Measurements from ENCODE around the gene TMPRSS6.

The TMPRSS6 gene

DNA sequence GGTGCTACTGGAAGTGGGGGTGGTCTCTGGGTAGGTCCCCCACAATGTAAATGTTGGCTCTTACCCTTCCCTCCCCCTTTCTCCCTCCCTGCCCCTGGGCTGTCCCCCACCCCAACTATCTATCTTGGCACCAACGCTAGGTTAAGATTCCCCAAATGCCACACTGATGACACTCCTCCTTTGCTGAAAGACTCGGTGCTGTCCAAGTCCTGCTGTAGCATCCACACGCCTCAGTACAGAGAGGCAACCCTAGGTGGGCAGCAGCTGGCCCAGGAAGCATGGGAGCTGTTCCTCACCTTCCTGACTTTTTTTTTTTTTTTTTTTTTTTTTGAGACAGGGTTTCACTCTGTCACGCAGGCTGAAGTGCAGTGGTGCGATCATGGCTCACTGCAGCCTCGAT lies 61.4 kb downstream of the TMPRSS6 start:
- DNase-seq = no peak

GRCh38 chr22:37047006-37047405 lies 62.5 kb downstream of the TMPRSS6 start:
- DNase-seq = no peak

DNA sequence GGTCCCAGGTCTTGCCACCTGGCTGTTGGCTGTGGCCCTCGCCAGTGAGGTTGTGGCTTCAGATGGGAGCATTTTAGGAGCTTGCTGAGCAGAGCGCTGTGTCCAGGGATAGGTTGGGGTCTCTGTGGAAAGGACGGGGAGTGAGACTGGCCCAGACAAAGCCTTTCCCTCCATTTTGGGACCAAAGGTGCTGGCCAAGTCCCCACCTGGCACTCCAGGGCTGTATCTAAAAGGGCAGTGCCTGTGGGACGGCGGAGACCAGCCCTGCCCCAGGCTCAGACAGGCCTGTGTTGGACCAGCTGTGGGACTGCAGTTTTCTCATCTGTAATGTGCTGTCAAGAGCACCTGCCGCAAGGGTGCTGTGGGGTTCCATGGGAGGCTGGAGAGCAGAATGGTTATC lies 62.9 kb downstream of the TMPRSS6 start:
- DNase-seq = no peak

DNA sequence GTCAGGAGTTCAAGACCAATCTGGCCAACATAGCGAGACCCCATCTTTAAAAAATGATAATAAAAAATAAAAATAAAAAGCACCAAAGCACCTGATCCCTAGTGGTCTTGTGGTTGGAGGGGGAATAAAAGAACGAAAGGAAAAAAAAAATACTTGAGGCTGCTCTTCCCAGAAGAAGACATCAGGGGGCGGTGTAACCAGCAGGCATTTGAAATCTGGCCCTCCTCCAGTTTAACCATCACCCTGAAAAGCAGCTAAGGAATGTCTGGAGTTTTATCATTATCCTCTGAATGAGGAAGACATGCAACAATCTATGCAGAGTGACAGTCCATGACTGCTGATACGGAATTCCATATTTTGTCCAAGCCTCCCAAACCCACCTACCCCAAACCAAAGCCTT lies 63.6 kb downstream of the TMPRSS6 start:
- DNase-seq = no peak

DNA sequence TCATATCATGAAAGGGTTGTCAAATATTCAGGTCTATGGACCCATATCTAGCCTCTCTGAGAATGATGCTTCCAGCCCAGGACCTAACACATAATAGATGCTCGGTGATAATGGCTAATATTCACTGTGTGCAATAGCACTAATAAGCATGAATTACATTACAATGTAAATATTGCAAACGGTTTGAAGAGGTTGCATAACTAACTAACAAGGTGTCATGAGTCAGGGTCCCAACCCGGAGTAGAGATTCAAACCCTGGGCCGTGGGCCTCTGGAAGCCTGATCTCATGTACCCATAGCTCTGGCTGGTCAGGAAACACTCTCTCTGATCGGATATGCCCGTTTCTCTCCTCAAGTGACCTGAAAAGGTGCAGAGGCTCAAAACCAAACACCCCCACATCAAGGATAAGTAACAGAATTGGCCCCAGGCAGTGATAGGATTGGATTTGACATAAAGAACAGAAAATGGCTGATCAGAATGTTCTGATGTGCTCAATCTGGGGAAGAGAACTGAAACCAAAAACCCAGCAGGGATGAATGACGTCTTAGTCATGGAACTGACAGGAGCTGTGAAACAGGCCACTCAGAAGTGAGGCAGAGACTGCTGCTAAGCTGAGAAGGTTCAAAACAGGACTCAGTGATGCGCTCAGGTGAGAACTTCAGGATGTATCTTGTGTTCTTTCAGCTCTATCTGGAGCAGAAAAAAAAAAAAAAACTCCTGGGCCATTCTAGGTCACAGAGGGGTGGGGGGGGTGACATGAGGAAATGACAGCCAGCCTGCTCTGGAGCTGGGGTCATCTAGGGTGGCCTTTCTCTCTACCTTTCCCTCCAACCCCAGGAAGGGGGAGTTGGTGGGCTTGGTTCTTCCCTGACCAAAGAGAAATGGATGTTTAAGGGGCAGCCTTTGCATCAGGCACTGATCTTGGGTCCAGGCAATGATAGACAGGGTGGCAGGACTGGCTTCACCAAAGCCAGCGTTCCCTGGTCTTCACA lies 64.6 kb downstream of the TMPRSS6 start:
- no peak for DNase-seq

- DNase-seq = no peak
Measured at GRCh38 chr22:37043828-37044538, 65.5 kb downstream of the TMPRSS6 start.

GRCh38 chr22:37043209-37043827 lies 66.2 kb downstream of the TMPRSS6 start:
- no peak for DNase-seq

DNA sequence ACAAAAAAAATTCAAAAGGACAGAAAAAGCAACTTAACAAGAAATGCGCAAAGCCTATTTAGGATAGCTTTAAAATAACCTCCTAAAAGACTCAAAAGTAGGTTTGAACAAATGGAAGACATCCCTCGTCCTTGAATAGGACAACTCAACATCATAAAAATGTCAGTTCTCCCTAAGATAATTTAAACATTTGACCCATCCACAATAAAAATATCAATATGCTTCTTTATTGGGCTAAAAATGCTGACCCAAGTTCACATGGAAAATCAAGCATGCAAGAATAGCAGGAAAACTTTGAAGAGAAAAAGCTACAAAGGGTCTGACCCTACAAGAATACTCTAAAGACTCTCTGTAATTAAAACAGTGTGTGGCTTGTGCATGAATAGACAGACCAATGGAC lies 70.0 kb downstream of the TMPRSS6 start:
- no peak for DNase-seq

- no peak for DNase-seq
Measured at GRCh38 chr22:37037669-37038068, 71.8 kb downstream of the TMPRSS6 start.

DNA sequence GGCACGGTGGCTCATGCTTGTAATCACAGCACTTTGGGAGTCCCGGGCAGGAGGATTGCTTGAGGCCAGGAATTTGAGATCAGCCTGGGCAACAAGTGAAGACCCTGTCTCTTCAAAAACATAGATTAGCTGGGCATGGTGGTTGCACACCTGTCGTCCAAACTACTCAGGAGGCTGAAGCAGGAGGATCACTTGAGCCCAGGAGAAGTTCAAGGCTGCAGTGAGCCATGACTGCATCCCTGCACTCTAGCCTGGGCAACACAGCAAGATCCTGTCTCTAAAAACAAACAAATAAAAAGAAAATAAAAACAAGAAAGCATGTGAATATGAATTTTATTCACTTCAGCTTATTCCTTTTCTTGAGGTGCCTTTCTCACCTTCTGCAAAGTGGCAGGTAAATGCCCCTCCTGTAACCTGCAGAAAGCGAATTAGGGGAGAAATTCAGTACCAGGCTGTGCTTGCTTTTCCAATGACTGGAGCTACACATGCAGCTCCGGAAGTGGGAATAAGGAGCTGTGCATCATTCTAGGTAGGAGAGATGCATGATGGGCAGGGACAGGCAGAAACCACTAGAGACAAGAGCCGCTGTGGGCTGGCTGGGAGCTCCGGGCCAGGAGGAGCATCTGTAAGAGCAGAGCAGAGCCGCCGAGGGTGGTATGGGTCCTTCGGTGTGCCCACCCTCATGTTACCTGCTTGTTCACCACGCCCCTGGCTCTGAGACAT lies 72.7 kb downstream of the TMPRSS6 start:
- DNase-seq = no peak

GRCh38 chr22:37033605-37034430 lies 75.7 kb downstream of the TMPRSS6 start:
- no peak for DNase-seq

- no peak for DNase-seq
Measured at GRCh38 chr22:37032535-37033460, 76.7 kb downstream of the TMPRSS6 start.

- no peak for DNase-seq
Measured at GRCh38 chr22:37032134-37032534, 77.4 kb downstream of the TMPRSS6 start.

- DNase-seq = no peak
Measured at GRCh38 chr22:37030560-37031281, 78.8 kb downstream of the TMPRSS6 start.

DNA sequence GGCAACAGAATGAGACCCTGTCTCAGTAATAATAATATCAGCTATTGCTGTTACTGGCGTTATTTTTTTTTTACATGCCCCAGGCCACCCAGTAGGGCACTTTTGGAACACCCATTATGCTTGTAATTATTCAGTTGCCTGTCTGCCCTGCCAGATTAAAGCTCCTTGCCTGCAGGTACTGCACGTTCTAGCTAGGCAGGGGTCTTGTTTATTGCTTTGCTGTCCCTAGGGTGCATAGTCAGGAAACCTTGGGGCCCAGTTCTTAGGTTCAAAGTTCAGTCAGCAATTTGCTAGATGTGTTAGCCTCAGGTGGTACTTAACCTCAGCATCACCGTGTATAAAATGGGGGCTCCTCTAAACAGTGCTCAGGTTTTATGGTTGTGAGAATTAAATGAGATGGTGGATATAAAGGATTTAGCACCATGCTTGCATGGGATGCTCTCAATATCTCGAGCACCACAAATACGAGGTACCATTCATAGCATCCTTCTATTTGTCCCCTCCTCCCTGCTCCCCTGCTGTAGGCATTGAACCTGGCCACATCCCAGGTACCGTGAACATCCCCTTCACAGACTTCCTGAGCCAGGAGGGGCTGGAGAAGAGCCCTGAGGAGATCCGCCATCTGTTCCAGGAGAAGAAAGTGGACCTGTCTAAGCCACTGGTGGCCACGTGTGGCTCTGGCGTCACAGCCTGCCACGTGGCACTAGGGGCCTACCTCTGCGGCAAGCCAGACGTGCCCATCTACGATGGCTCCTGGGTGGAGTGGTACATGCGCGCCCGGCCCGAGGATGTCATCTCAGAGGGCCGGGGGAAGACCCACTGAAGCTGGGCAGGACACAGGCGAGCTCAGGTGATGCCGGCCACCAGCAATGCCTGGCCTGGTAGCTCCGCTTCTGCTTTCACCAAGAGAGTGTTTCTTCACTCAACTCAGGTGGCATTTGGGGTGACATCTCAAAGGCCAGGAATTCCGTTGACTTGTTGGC lies 80.5 kb downstream of the TMPRSS6 start:
- DNase-seq = no peak

- no peak for DNase-seq
Measured at GRCh38 chr22:37027556-37027955, 82.0 kb downstream of the TMPRSS6 start.

GRCh38 chr22:37026325-37026724 lies 83.2 kb downstream of the TMPRSS6 start:
- no peak for DNase-seq

GRCh38 chr22:37025500-37026070 lies 83.9 kb downstream of the TMPRSS6 start:
- DNase-seq = no peak

All from NCI-H2107 (cell line).